ENCODE data around the gene SOX14. TPM values are rescaled to one million over a fixed set of nuclear protein-coding genes. Genes with fewer than 3 reads are reported as not detected.

Gene SOX14
- total RNA-seq, 1 experiment from 2014 or later: not detected

DNA sequence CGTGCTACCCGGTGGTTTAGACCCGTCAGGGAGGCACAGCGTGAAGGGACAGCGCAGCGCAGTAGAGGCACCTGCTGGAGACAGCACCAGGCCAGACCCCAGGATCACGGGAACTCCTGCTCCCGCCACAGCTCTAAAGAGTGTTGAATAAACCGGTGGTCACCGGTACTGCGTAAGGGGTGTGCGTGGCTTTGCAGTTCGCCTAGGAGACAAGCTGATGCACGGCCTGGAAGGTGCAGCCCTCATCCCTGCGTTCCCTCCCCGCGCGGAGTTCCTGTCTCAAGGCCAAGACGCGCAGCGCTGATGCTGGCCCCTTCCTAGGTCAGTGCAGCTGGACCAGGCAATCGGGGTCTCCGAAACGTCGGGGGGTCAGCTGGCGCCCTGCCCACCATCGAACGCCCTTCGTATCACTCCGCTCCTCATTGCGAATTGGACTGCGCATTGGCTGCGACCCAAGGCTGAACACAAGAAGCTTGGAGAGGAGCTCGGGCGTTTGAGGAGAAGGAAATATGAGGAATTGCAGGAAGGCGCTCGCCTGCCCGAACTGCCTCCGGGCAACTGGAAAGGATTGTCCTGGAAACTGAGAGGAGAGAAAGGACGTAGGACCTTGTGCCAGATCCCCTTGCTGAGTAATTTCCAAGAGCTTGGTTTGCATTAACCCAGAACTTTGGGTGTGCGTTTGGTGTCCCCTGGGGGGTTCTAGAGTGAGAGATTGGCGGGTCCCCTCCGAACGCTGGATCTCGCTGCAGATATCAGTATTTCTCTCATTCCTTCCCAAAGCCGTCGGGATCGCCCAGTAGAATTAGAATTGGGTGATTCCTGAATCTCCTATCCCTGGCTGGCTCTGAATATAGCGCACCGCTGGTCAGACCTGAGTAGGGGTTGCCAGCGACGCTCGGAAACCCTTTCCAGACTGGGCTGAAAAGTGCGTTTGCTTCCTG is 2.3 kb upstream of the SOX14 start:
- no TSS peak for BruUV-seq (replicated peaks)
- H3K27ac ChIP-seq (ENCODE audit: low read depth, low read length): no peak overlapping the region
- H3K4me1 ChIP-seq (ENCODE audit: control insufficient read depth in 1 of 2, insufficient read depth in 2 of 2, low read length in 2 of 2): no peaks in the 10 kb centered on the region
- H4K20me1 ChIP-seq (ENCODE audit: insufficient read depth): no peaks in the 10 kb centered on the region
- ATAC-seq (no peak), DNase-seq (ENCODE audit: low read depth, low spot score) (no peak)
- no peak overlapping the region for H3K4me2 ChIP-seq (ENCODE audit: low read length)
- H3K27me3 ChIP-seq (ENCODE audit: insufficient read depth, low read length): peaks cover 15% of the 10 kb centered on the region
- no peaks in the 10 kb centered on the region for H3K36me3 ChIP-seq (ENCODE audit: control insufficient read depth in 1 of 2, insufficient read depth in 2 of 2, low read length in 2 of 2)
- POLR2A ChIA-PET: no interaction called here
- RAD21 ChIA-PET (ENCODE audit: low non-redundant PET in 1 of 2, low total read pairs in 2 of 2, uncharacterized antibody in 2 of 2, unreplicated experiment in 2 of 2): no interaction called here
- H3K4me3 ChIP-seq (replicated peaks in 1 of 2; ENCODE audit: low read depth in 1 of 2, low read length in 2 of 2): no peak overlapping the region
- no peak overlapping the region for H3K9ac ChIP-seq (ENCODE audit: low read length)
- intact Hi-C loops (cut with micrococcal nuclease): no loop called here
- no peaks in the 10 kb centered on the region for H3K9me3 ChIP-seq (ENCODE audit: control insufficient read depth in 1 of 2, insufficient read depth in 1 of 2, low read depth in 1 of 2, low read length in 2 of 2)
- H3K79me2 ChIP-seq (ENCODE audit: insufficient read depth, low read length): no peaks in the 10 kb centered on the region
- TF ChIP-seq, protein P1, sequence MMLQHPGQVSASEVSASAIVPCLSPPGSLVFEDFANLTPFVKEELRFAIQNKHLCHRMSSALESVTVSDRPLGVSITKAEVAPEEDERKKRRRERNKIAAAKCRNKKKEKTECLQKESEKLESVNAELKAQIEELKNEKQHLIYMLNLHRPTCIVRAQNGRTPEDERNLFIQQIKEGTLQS (IDR thresholded peaks at IDR 0.05): no peak
- no peak for TF ChIP-seq EGR1 (IDR thresholded peaks at IDR 0.05; ENCODE audit: low read depth)
- TF ChIP-seq JUND (IDR thresholded peaks at IDR 0.05): no peak
- no peaks in the 10 kb centered on the region for H3K9me2 ChIP-seq (ENCODE audit: insufficient read depth)
- no peak overlapping the region for H2AFZ ChIP-seq (ENCODE audit: low read depth, low read length, poor library complexity, severe bottlenecking)
- CTCF ChIA-PET: no interaction called here

DNA sequence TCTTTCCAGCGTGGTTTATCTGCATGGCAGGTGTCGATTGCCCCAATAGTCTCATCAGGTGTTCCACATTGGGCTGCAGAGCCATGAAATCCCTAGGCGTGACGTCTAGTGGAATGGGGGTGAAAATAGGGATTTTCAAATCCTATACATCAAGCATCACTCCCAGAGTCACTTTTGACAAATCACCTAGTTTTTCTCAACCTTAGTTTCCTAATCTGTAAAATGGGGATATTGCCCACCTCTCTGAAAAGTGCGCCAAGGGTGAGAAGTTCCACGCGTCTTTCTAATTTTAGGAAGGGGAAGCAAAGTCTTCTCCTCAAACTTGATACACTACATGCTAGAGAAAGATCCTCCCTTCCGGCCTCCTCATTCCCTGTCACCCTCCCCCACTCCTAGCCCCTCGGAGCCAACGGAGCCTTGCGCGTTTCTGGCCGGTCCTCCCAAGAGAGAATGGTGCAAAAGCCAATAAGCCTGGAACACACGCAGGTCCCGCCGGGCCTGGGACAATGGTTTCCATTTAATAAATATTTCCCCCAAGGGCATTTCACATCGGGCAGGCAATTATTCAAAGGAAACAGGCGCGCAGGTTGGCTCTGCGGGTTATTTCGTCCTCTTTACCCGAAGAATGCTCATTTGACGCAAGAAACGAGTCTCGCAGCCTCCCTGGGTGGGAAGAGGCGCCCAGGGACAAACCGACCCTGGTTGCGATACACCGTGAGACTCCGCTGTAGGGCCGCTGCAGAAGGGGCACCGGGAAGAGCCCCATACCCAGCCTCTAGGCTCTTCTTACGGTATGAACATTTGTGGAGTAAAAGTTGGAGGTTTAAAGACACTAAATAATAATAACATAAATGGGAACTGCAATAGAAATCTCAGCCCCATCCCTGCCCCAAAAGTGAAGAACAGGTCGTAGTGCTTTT is 1.2 kb upstream of the SOX14 start:
- ATAC-seq: no peak

More for the DNA sequence above, 1.2 kb upstream of the SOX14 start:
- Histone ChIP-seq H3K9ac (ENCODE audit: low read length) (no peak overlapping the region), H3K27me3 (ENCODE audit: insufficient read depth, low read length) (peaks cover 20% of the 10 kb centered on the region), H3K4me2 (ENCODE audit: low read length) (no peak overlapping the region), H2AFZ (ENCODE audit: low read depth, low read length, poor library complexity, severe bottlenecking) (no peak overlapping the region), H3K9me3 (ENCODE audit: control insufficient read depth in 1 of 2, insufficient read depth in 1 of 2, low read depth in 1 of 2, low read length in 2 of 2) (no peaks in the 10 kb centered on the region), H4K20me1 (ENCODE audit: insufficient read depth) (no peaks in the 10 kb centered on the region), H3K27ac (ENCODE audit: low read depth, low read length) (no peak overlapping the region), H3K4me3 (replicated peaks in 1 of 2; ENCODE audit: low read depth in 1 of 2, low read length in 2 of 2) (no peak overlapping the region), H3K9me2 (ENCODE audit: insufficient read depth) (no peaks in the 10 kb centered on the region), H3K36me3 (ENCODE audit: control insufficient read depth in 1 of 2, insufficient read depth in 2 of 2, low read length in 2 of 2) (no peaks in the 10 kb centered on the region), H3K4me1 (ENCODE audit: control insufficient read depth in 1 of 2, insufficient read depth in 2 of 2, low read length in 2 of 2) (no peaks in the 10 kb centered on the region), H3K79me2 (ENCODE audit: insufficient read depth, low read length) (no peaks in the 10 kb centered on the region)
- intact Hi-C loops (cut with micrococcal nuclease): no loop called here
- ChIA-PET POLR2A (no interaction called here), CTCF (no interaction called here), RAD21 (ENCODE audit: low non-redundant PET in 1 of 2, low total read pairs in 2 of 2, uncharacterized antibody in 2 of 2, unreplicated experiment in 2 of 2) (no interaction called here)
- TF ChIP-seq EGR1 (IDR thresholded peaks at IDR 0.05; ENCODE audit: low read depth): no peak
- TF ChIP-seq ZNF274 (IDR thresholded peaks at IDR 0.05; ENCODE audit: low read depth, low read length): no peak
- no peak for TF ChIP-seq RAD21 (IDR thresholded peaks at IDR 0.05; ENCODE audit: low read depth)
- TF ChIP-seq JUND (IDR thresholded peaks at IDR 0.05): no peak
- TF ChIP-seq, protein P1 (IDR thresholded peaks at IDR 0.05): no peak
- no peak for TF ChIP-seq SP1 (IDR thresholded peaks at IDR 0.05; ENCODE audit: low read depth)
- no peak for TF ChIP-seq ELF1 (IDR thresholded peaks at IDR 0.05; ENCODE audit: borderline replicate concordance, low read depth)
- TF ChIP-seq, protein P2, sequence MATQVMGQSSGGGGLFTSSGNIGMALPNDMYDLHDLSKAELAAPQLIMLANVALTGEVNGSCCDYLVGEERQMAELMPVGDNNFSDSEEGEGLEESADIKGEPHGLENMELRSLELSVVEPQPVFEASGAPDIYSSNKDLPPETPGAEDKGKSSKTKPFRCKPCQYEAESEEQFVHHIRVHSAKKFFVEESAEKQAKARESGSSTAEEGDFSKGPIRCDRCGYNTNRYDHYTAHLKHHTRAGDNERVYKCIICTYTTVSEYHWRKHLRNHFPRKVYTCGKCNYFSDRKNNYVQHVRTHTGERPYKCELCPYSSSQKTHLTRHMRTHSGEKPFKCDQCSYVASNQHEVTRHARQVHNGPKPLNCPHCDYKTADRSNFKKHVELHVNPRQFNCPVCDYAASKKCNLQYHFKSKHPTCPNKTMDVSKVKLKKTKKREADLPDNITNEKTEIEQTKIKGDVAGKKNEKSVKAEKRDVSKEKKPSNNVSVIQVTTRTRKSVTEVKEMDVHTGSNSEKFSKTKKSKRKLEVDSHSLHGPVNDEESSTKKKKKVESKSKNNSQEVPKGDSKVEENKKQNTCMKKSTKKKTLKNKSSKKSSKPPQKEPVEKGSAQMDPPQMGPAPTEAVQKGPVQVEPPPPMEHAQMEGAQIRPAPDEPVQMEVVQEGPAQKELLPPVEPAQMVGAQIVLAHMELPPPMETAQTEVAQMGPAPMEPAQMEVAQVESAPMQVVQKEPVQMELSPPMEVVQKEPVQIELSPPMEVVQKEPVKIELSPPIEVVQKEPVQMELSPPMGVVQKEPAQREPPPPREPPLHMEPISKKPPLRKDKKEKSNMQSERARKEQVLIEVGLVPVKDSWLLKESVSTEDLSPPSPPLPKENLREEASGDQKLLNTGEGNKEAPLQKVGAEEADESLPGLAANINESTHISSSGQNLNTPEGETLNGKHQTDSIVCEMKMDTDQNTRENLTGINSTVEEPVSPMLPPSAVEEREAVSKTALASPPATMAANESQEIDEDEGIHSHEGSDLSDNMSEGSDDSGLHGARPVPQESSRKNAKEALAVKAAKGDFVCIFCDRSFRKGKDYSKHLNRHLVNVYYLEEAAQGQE (IDR thresholded peaks at IDR 0.05; ENCODE audit: low read depth): no peak
- TF ChIP-seq, protein P3, sequence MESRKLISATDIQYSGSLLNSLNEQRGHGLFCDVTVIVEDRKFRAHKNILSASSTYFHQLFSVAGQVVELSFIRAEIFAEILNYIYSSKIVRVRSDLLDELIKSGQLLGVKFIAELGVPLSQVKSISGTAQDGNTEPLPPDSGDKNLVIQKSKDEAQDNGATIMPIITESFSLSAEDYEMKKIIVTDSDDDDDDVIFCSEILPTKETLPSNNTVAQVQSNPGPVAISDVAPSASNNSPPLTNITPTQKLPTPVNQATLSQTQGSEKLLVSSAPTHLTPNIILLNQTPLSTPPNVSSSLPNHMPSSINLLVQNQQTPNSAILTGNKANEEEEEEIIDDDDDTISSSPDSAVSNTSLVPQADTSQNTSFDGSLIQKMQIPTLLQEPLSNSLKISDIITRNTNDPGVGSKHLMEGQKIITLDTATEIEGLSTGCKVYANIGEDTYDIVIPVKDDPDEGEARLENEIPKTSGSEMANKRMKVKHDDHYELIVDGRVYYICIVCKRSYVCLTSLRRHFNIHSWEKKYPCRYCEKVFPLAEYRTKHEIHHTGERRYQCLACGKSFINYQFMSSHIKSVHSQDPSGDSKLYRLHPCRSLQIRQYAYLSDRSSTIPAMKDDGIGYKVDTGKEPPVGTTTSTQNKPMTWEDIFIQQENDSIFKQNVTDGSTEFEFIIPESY (IDR thresholded peaks at IDR 0.05; ENCODE audit: extremely low read depth, insufficient replicate concordance, low read length): no peak
- no peak for TF ChIP-seq POLR2AphosphoS5 (IDR thresholded peaks at IDR 0.05; ENCODE audit: low read depth, low read length)
- BruUV-seq (replicated peaks): no TSS peak
- no peak for DNase-seq (ENCODE audit: low read depth, low spot score)

All from HCT116 (cell line).